Gastroesophageal sphincter (tissue), 4 donors: ENCODE measurements around the gene MAP3K14. TPM values are rescaled to one million over a fixed set of nuclear protein-coding genes. Genes with fewer than 3 reads are reported as not detected.
A peak's percentile ranks its signal among the peaks of the same experiment; 100 is the strongest.

Experiments
- ATAC-seq: fragments of 150-250 bp; one replicate; pipeline ENCODE4 v1.9.1; 2016; ENCODE audit warnings: mild to moderate bottlenecking, moderate library complexity
- H3K27ac ChIP-seq, 4 donors: fragments of 200-600 bp; sonication (generic) in 3 of 4; 1 replicate in 3 of 4; 2 replicates in 1 of 4; pipeline ENCODE4 v1.5.1; 2016 to 2019
- H3K27me3 ChIP-seq: fragments of 200-600 bp; sonication (generic); one replicate; pipeline ENCODE4 v1.5.1; 2019
- H3K36me3 ChIP-seq, 2 donors: fragments of 200-600 bp; sonication (generic); one replicate each; pipeline ENCODE4 v1.5.1; 2019; ENCODE audit warnings: control low read depth in 1 of 2
- H3K4me1 ChIP-seq, 3 donors: fragments of 200-600 bp; sonication (generic); 1 replicate in 2 of 3; 2 replicates in 1 of 3; pipeline ENCODE4 v1.5.1; 2016 to 2019; ENCODE audit warnings: control low read depth in 2 of 3
- H3K4me3 ChIP-seq, 2 donors: fragments of 200-600 bp; sonication (generic); one replicate each; pipeline ENCODE4 v1.5.1; 2019; ENCODE audit warnings: mild to moderate bottlenecking in 1 of 2, moderate library complexity in 1 of 2
- H3K9me3 ChIP-seq, 3 donors: fragments of 200-600 bp; sonication (generic); one replicate each; pipeline ENCODE4 v1.5.1; 2017 to 2019; ENCODE audit warnings: control low read depth in 2 of 3
- EP300 ChIP-seq: sonication (generic); formaldehyde crosslinking; IDR thresholded peaks from one replicate; pipeline ENCODE4 v1.6.1; 2017; ENCODE audit warnings: antibody characterized with exemption, mild to moderate bottlenecking
- POLR2A ChIP-seq, 2 donors: fragments of 450-650 bp; IDR thresholded peaks; one replicate each; pipeline ENCODE4 v1.6.1; 2017; ENCODE audit warnings: antibody characterized with exemption in 2 of 2, mild to moderate bottlenecking in 2 of 2, moderate library complexity in 1 of 2
- POLR2AphosphoS5 ChIP-seq: sonication (generic); formaldehyde crosslinking; IDR thresholded peaks from one replicate; pipeline ENCODE4 v1.6.1; 2017; ENCODE audit warnings: antibody characterized with exemption
- WGBS, 2 donors: methylation state at CpG; one replicate each; pipeline ENCODE4 v1.1.5; 2018; ENCODE audit warnings: low coverage in 1 of 2; 5-methylcytosine and 5-hydroxymethylcytosine counted together
- total RNA-seq, 4 donors: library from RNA; depleted of rRNA; stranded (reverse); fragments of >200 nt; gene quantifications; one replicate each; pipeline ENCODE4 v1.1.0, GENCODE V29; 2016
- TF ChIP-seq, protein P1 (sequence below), 4 experiments: fragments of 200-600 bp in 2 of 4; fragments of 450-650 bp in 2 of 4; sonication (generic) in 1 of 4; IDR thresholded peaks; one replicate each; pipeline ENCODE4 v1.5.1; 2017 to 2019; ENCODE audit warnings: antibody characterized with exemption in 4 of 4, mild to moderate bottlenecking in 2 of 4, moderate library complexity in 2 of 4

MAP3K14 gene
- total RNA-seq, 4 donors from 2014 or later = 8.5 to 17.5 (median 13.5) TPM

DNA sequence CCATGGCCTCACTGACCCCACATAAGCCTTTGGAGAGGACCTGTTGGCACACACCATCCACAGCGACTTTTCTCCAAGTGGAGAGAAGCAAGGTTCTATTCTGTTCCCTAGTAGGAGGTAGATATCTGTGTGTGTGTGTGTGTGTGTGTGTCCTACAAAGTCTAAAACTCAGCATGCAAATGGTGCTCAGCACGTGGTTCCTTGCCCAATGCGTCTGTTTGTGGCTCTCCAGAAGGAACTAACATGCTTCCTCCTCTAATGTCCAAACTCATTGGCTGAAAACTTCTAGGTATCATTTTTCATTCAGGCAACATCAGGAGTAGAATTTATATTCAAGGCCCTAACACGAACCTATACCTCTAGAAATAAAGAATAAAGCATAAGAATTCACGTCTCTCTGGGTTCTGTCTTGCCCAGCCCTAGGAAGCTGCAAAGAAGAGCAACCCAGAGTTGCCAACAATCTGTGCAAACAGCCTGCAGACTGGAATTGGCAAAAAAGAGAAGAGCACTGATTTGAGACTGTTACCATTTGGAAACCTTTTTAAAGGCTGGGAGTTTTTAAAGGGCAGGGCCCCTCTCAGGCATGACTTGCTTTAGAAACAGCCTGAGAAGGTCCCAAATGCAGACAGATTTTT is 25.5 kb downstream of the MAP3K14 start:
- H3K36me3 ChIP-seq = peaks cover 0 to 37% of the 10 kb centered on the region in 2 donors
- WGBS, 2 donors = 33 to 38% methylated on average over 5 of the region's 5 CpGs
- H3K4me1 ChIP-seq = peaks cover 33 to 100% (median 91%) of the 10 kb centered on the region in 3 donors
- TF ChIP-seq, protein P1, sequence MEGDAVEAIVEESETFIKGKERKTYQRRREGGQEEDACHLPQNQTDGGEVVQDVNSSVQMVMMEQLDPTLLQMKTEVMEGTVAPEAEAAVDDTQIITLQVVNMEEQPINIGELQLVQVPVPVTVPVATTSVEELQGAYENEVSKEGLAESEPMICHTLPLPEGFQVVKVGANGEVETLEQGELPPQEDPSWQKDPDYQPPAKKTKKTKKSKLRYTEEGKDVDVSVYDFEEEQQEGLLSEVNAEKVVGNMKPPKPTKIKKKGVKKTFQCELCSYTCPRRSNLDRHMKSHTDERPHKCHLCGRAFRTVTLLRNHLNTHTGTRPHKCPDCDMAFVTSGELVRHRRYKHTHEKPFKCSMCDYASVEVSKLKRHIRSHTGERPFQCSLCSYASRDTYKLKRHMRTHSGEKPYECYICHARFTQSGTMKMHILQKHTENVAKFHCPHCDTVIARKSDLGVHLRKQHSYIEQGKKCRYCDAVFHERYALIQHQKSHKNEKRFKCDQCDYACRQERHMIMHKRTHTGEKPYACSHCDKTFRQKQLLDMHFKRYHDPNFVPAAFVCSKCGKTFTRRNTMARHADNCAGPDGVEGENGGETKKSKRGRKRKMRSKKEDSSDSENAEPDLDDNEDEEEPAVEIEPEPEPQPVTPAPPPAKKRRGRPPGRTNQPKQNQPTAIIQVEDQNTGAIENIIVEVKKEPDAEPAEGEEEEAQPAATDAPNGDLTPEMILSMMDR (IDR thresholded peaks at IDR 0.05) = no peak
- TF ChIP-seq POLR2AphosphoS5 = no peak
- H3K27me3 ChIP-seq = no peaks in the 10 kb centered on the region
- no peak for ATAC-seq
- H3K27ac ChIP-seq = peak overlapping the region; percentile 7 to 96 (median 85)
- H3K9me3 ChIP-seq = no peaks in the 10 kb centered on the region
- no peak overlapping the region for H3K4me3 ChIP-seq

DNA sequence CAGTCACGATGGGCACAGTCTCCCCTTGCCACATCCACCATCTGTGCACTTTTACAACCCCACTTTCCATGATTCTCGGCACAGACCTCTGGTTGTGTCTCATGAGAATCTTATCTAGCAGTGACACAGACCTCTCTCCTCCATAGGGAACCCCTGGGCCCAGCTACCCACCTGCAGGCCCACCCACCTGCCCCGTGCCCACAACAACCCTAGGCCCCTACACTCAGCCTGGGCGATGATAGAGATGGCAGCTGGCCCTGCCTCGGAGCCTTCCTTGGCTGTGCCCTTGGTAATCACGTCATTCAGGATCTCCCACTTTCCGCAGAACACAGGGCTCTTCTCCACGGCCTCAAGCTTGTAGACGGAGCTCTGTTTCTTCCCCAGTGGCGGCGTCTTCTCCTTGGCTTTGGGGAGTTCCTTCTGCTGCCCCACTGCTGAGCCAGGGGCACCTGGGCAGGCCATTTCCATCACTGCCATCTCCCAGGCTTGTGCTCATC is 26.5 kb downstream of the MAP3K14 start:
- Histone ChIP-seq H3K27me3 (no peaks in the 10 kb centered on the region), H3K4me1 (peaks cover 33 to 98% (median 81%) of the 10 kb centered on the region in 3 donors), H3K27ac (peak overlapping the region; percentile 7 to 96 (median 85)), H3K9me3 (no peaks in the 10 kb centered on the region), H3K4me3 (no peak overlapping the region), H3K36me3 (peaks cover 0 to 46% of the 10 kb centered on the region in 2 donors)
- TF ChIP-seq, protein P1 (IDR thresholded peaks at IDR 0.05) = no peak
- no peak for TF ChIP-seq POLR2AphosphoS5
- no peak for TF ChIP-seq POLR2A (IDR thresholded peaks at IDR 0.05)
- no peak for TF ChIP-seq EP300
- no peak for ATAC-seq
- 72 to 84% methylated on average over 5 to 11 of the region's 11 CpGs for WGBS, 2 donors

GRCh38 chr17:45289301-45290268 is 27.2 kb downstream of the MAP3K14 start:
- peak overlapping the region; percentile 29 to 96 (median 85) for H3K27ac ChIP-seq
- no peaks in the 10 kb centered on the region for H3K9me3 ChIP-seq
- WGBS, 2 donors = 39 to 55% methylated on average over 11 to 12 of the region's 15 CpGs
- H3K36me3 ChIP-seq = peaks cover 0 to 53% of the 10 kb centered on the region in 2 donors
- ATAC-seq = no peak
- TF ChIP-seq POLR2A (IDR thresholded peaks at IDR 0.05) (no peak), POLR2AphosphoS5 (no peak), EP300 (no peak)
- TF ChIP-seq, protein P1 (IDR thresholded peaks at IDR 0.05) = no peak
- H3K4me3 ChIP-seq = no peak overlapping the region
- H3K4me1 ChIP-seq = peaks cover 32 to 98% (median 74%) of the 10 kb centered on the region in 3 donors
- H3K27me3 ChIP-seq = no peaks in the 10 kb centered on the region

GRCh38 chr17:45288825-45289224 is 28.0 kb downstream of the MAP3K14 start:
- WGBS, 2 donors = 24 to 33% methylated on average over 3 to 4 of the region's 10 CpGs
- ATAC-seq = peak; percentile 52

More at GRCh38 chr17:45288825-45289224, 28.0 kb downstream of the MAP3K14 start:
- H3K27ac ChIP-seq = peak overlapping the region; percentile 66 to 96 (median 85)
- H3K36me3 ChIP-seq = peaks cover 0 to 61% of the 10 kb centered on the region in 2 donors
- H3K4me1 ChIP-seq = peaks cover 24 to 98% (median 72%) of the 10 kb centered on the region in 3 donors
- no peaks in the 10 kb centered on the region for H3K9me3 ChIP-seq
- no peak overlapping the region for H3K4me3 ChIP-seq
- H3K27me3 ChIP-seq = no peaks in the 10 kb centered on the region
- peak; percentile 99 for TF ChIP-seq POLR2AphosphoS5
- TF ChIP-seq EP300 = no peak
